Left hindlimb (tissue), 1 donor: ENCODE results near the gene LRRC2.
"Not testable (repeated sequence)": the region's sequence is repeated elsewhere in the genome, so short reads cannot be mapped to it uniquely, and the experiment has no call there.

ENCODE experiments used
- DNase-seq: peaks from one replicate; pipeline ENCODE4 v3.0.0-alpha.2; 2018

LRRC2 gene

GRCh38 chr3:46579756-46580286 lies 13.7 kb upstream of the LRRC2 start:
- DNase-seq, result no peak

- DNase-seq, result no peak
These were observed 13.1 kb upstream of the LRRC2 start for GRCh38 chr3:46578973-46579755.

GRCh38 chr3:46577580-46578249 lies 11.6 kb upstream of the LRRC2 start:
- not testable (repeated sequence) for DNase-seq

GRCh38 chr3:46576879-46577278 lies 10.8 kb upstream of the LRRC2 start:
- no peak for DNase-seq

- DNase-seq, result no peak
These were observed 10.3 kb upstream of the LRRC2 start for GRCh38 chr3:46576386-46576785.

- no peak for DNase-seq
These were observed 9.6 kb upstream of the LRRC2 start for GRCh38 chr3:46575577-46576222.

GRCh38 chr3:46574881-46575576 lies 8.9 kb upstream of the LRRC2 start:
- DNase-seq, result no peak

GRCh38 chr3:46574243-46574646 lies 8.1 kb upstream of the LRRC2 start:
- no peak for DNase-seq

- DNase-seq, result no peak
These were observed 7.6 kb upstream of the LRRC2 start for GRCh38 chr3:46573701-46574100.

- no peak for DNase-seq
These were observed 5.6 kb upstream of the LRRC2 start for GRCh38 chr3:46571684-46572083.

- DNase-seq, result peak; percentile 40
These were observed 479 bp downstream of the LRRC2 start for GRCh38 chr3:46565607-46566039.

GRCh38 chr3:46565077-46565476 lies 1.0 kb downstream of the LRRC2 start:
- no peak for DNase-seq

GRCh38 chr3:46564190-46565021 lies 1.7 kb downstream of the LRRC2 start:
- DNase-seq, result no peak

GRCh38 chr3:46561951-46562350 lies 4.2 kb downstream of the LRRC2 start:
- DNase-seq, result no peak

- no peak for DNase-seq
These were observed 4.6 kb downstream of the LRRC2 start for GRCh38 chr3:46561511-46561910.

GRCh38 chr3:46559091-46559704 lies 6.9 kb downstream of the LRRC2 start:
- no peak for DNase-seq

GRCh38 chr3:46558184-46559043 lies 7.7 kb downstream of the LRRC2 start:
- DNase-seq, result peak; percentile 87

- no peak for DNase-seq
These were observed 8.3 kb downstream of the LRRC2 start for GRCh38 chr3:46557814-46558183.

- no peak for DNase-seq
These were observed 12.9 kb downstream of the LRRC2 start for GRCh38 chr3:46553154-46553553.

GRCh38 chr3:46552538-46552937 lies 13.6 kb downstream of the LRRC2 start:
- DNase-seq, result no peak

- no peak for DNase-seq
These were observed 14.5 kb downstream of the LRRC2 start for GRCh38 chr3:46551615-46552014.
